Suprapubic skin (tissue), 3 donors: ENCODE measurements around the gene PDE6H.

Experiments
- POLR2AphosphoS5 ChIP-seq, 3 donors: sonication (generic); formaldehyde crosslinking; IDR thresholded peaks; one replicate each; pipeline ENCODE4 v1.6.1; 2017; ENCODE audit warnings: antibody characterized with exemption in 3 of 3
- TF ChIP-seq, protein P1 (sequence below), 2 donors: fragments of 200-600 bp in 1 of 2; fragments of 450-650 bp in 1 of 2; sonication (generic) in 1 of 2; IDR thresholded peaks; one replicate each; pipeline ENCODE4 v1.5.1; 2016 to 2019; ENCODE audit warnings: antibody characterized with exemption in 2 of 2, mild to moderate bottlenecking in 1 of 2, moderate library complexity in 1 of 2

DNA sequence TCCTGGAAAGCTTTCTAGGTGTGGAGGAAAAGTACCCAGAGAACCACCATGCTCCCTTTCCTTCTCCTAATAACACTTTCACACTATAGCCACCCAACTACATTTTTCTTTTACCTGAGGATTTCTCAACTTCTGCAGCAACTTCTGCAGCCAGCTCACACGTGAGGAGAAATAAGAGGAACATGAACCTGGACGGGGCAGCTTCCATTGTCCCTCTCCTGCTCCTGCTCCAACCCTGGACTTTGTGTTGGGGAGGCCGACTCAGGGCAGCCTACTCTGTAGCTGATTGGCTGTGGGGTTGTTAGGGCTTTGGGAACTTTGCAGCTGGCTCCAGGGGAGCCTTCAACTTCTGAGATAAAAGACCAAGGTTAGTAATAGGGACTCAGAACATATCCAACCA lies 34.5 kb upstream of the PDE6H start, which contains the start of gene ERP27:
- TF ChIP-seq POLR2AphosphoS5 (IDR thresholded peaks at IDR 0.05) = no peak
- TF ChIP-seq, protein P1, sequence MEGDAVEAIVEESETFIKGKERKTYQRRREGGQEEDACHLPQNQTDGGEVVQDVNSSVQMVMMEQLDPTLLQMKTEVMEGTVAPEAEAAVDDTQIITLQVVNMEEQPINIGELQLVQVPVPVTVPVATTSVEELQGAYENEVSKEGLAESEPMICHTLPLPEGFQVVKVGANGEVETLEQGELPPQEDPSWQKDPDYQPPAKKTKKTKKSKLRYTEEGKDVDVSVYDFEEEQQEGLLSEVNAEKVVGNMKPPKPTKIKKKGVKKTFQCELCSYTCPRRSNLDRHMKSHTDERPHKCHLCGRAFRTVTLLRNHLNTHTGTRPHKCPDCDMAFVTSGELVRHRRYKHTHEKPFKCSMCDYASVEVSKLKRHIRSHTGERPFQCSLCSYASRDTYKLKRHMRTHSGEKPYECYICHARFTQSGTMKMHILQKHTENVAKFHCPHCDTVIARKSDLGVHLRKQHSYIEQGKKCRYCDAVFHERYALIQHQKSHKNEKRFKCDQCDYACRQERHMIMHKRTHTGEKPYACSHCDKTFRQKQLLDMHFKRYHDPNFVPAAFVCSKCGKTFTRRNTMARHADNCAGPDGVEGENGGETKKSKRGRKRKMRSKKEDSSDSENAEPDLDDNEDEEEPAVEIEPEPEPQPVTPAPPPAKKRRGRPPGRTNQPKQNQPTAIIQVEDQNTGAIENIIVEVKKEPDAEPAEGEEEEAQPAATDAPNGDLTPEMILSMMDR (IDR thresholded peaks at IDR 0.05) = no peak
